K562 (cell line): ENCODE measurements around the gene INPP5K. TPM values are rescaled to one million over a fixed set of nuclear protein-coding genes. Genes with fewer than 3 reads are reported as not detected.

Experiments
- ATAC-seq: fragments of 200-7000 bp; cut with Tn5 transposase; 3 replicates; pipeline ENCODE4 v1.9.1; 2020; ENCODE audit warnings: moderate library complexity
- BruUV-seq: library from RNA; stranded (reverse); fragments of 400-500 nt; replicated peaks from 2 replicates; lab custom pipeline; 2021; lab: Mats Ljungman, UMichigan
- CTCF ChIA-PET: fragments of 300-600 bp; formaldehyde crosslinking; extraction: SDS; loops from one replicate; lab custom pipeline; 2021; ENCODE audit warnings: low intra/inter-chr PET ratio; lab: Yijun Ruan, JAX
- POLR2A ChIA-PET: fragments of 300-600, 350-650 bp; sonication (Branson Sonifier 250); formaldehyde crosslinking; extraction: SDS; loops from one replicate; lab custom pipeline; 2021; ENCODE audit warnings: antibody characterized with exemption, inconsistent platforms; lab: Yijun Ruan, JAX
- DNase-seq, 4 experiments: peaks; one replicate each; pipeline versions ENCODE4 v3.0.0 to v3.0.0-alpha.2; 2011 to 2018; ENCODE audit warnings: low spot score in 3 of 4, mixed read lengths in 3 of 4; ENCODE audit errors: extremely low read depth in 1 of 4
- FAIRE-seq: peaks from 2 replicates; lab custom pipeline; 2011; peaks lifted over from hg19 to GRCh38; lab: Jason Lieb, UNC
- H2AFZ ChIP-seq: 2 replicates; pipeline ENCODE4 v1.6.0; 2011; ENCODE audit warnings: low read depth, low read length, control low read depth, inconsistent platforms
- H3K27ac ChIP-seq: fragments of 200-600 bp; 3 replicates; pipeline ENCODE4 v1.8.0; 2011; ENCODE audit warnings: low read depth, mild to moderate bottlenecking, control low read depth, inconsistent platforms, low read length, moderate library complexity, mixed read lengths; ENCODE audit errors: extremely low read depth
- H3K27me3 ChIP-seq, 2 experiments: fragments of 300-600 bp in 1 of 2; 2 replicates in 1 of 2; 3 replicates in 1 of 2; pipeline versions ENCODE4 v1.6.0 to v1.8.0; 2011; ENCODE audit warnings: inconsistent platforms in 2 of 2, low read length in 2 of 2, mild to moderate bottlenecking in 1 of 2, mixed read lengths in 1 of 2, moderate library complexity in 1 of 2; ENCODE audit not compliant: control insufficient read depth in 2 of 2, insufficient read depth in 2 of 2
- H3K36me3 ChIP-seq: fragments of 300-600 bp; 3 replicates; pipeline ENCODE4 v1.8.0; 2011; ENCODE audit warnings: mild to moderate bottlenecking, low read length, inconsistent platforms; ENCODE audit not compliant: control insufficient read depth, insufficient read depth
- H3K4me1 ChIP-seq, 2 experiments: fragments of 200-600 bp in 1 of 2; replicated peaks in 1 of 2; 2 replicates in 1 of 2; 3 replicates in 1 of 2; pipeline versions ENCODE4 v1.5.1 to v1.8.0; 2011; ENCODE audit warnings: inconsistent platforms in 2 of 2, low read length in 2 of 2, mild to moderate bottlenecking in 1 of 2, mixed read lengths in 1 of 2, moderate library complexity in 1 of 2; ENCODE audit not compliant: control insufficient read depth in 2 of 2, insufficient read depth in 2 of 2
- H3K4me2 ChIP-seq: 2 replicates; pipeline ENCODE4 v1.6.1; 2011; ENCODE audit warnings: low read length, control low read depth, inconsistent platforms, mixed read lengths; ENCODE audit not compliant: insufficient read depth
- H3K4me3 ChIP-seq: fragments of 200-600 bp; sonication (generic), shearing (Covaris generic); 2 replicates; pipeline ENCODE4 v1.5.1; 2016; ENCODE audit warnings: control low read depth, inconsistent platforms
- H3K79me2 ChIP-seq: fragments of 200-600 bp; 3 replicates; pipeline ENCODE4 v1.8.0; 2011; ENCODE audit warnings: low read length, inconsistent platforms; ENCODE audit not compliant: control insufficient read depth, insufficient read depth
- H3K9ac ChIP-seq, 2 experiments: 2 replicates each; pipeline versions ENCODE4 v1.6.0 to v1.6.1; 2011; ENCODE audit warnings: low read depth in 2 of 2, low read length in 2 of 2, control low read depth in 1 of 2, inconsistent platforms in 1 of 2, mild to moderate bottlenecking in 1 of 2, mixed read lengths in 1 of 2; ENCODE audit not compliant: insufficient read depth in 1 of 2
- H3K9me1 ChIP-seq: one replicate; pipeline ENCODE4 v1.6.0; 2011; ENCODE audit warnings: inconsistent platforms, mild to moderate bottlenecking, low read length, moderate library complexity; ENCODE audit not compliant: control insufficient read depth, insufficient read depth
- H3K9me3 ChIP-seq: replicated peaks from 2 replicates; pipeline ENCODE4 v1.5.1; 2011; ENCODE audit warnings: low read depth, low read length, inconsistent platforms; ENCODE audit not compliant: control insufficient read depth, insufficient read depth
- H4K20me1 ChIP-seq: replicated peaks from 2 replicates; pipeline ENCODE4 v1.6.1; 2011; ENCODE audit warnings: low read length, inconsistent platforms, mixed read lengths; ENCODE audit not compliant: control insufficient read depth, insufficient read depth
- BRD9 ChIP-seq: fragments of 450-650 bp; IDR thresholded peaks from 2 replicates; pipeline ENCODE4 v1.6.1; 2018; ENCODE audit warnings: low read depth; ENCODE audit not compliant: partially characterized antibody
- DPF2 ChIP-seq: fragments of 450-650 bp; IDR thresholded peaks from 2 replicates; pipeline ENCODE4 v1.6.1; 2016
- HMGN3 ChIP-seq: IDR thresholded peaks from 2 replicates; pipeline ENCODE4 v1.6.1; 2011; ENCODE audit warnings: borderline replicate concordance, low read depth, mild to moderate bottlenecking, mixed read lengths, low read length; ENCODE audit not compliant: insufficient read length; ENCODE audit errors: extremely low read depth
- JUND ChIP-seq, 2 experiments: IDR thresholded peaks; 2 replicates in 1 of 2; 3 replicates in 1 of 2; pipeline ENCODE4 v1.6.1; 2011; ENCODE audit warnings: borderline replicate concordance in 2 of 2, low read depth in 2 of 2, low read length in 2 of 2, improper control_type of control experiment in 1 of 2, missing biosample characterization in 1 of 2, missing genetic modification characterization in 1 of 2, missing genetic modification reagents in 1 of 2
- OTX1 ChIP-seq: fragments of 450-650 bp; formaldehyde crosslinking; IDR thresholded peaks from 2 replicates; pipeline ENCODE4 v1.4.0; 2022; ENCODE audit warnings: mild to moderate bottlenecking
- SIRT6 ChIP-seq: IDR thresholded peaks from one replicate; pipeline ENCODE4 v1.6.1; 2012; ENCODE audit warnings: low read depth, mild to moderate bottlenecking, control low read depth, inconsistent platforms, low read length, moderate library complexity
- SMARCB1 ChIP-seq: IDR thresholded peaks from 2 replicates; pipeline ENCODE4 v1.6.1; 2011; ENCODE audit warnings: improper control_type of control experiment, low read depth; ENCODE audit not compliant: insufficient read length
- ZBED1 ChIP-seq: IDR thresholded peaks from 2 replicates; pipeline ENCODE4 v1.6.1; 2014
- ZBTB8A ChIP-seq: fragments of 450-650 bp; IDR thresholded peaks from 2 replicates; pipeline ENCODE4 v1.6.1; 2018; ENCODE audit warnings: mild to moderate bottlenecking, moderate library complexity; ENCODE audit not compliant: partially characterized antibody
- ZNF41 ChIP-seq: fragments of 250-450 bp; sonication (Bioruptor Pico); conservative IDR thresholded peaks from 2 replicates; pipeline ENCODE4 v1.4.0; 2020; ENCODE audit warnings: mild to moderate bottlenecking
- ZNF764 ChIP-seq: fragments of 250-450 bp; sonication (Bioruptor Pico); IDR thresholded peaks from 2 replicates; pipeline ENCODE4 v1.4.0; 2020; ENCODE audit warnings: low read depth, mild to moderate bottlenecking, moderate library complexity
- WGBS: fragments of 100-300 bp; shearing (Covaris generic); methylation state at CpG from one replicate; pipeline ENCODE4 v1.1.6; 2016; ENCODE audit warnings: low coverage, mixed read lengths; ENCODE audit not compliant: insufficient coverage; ENCODE audit errors: missing lambda C conversion rate; 5-methylcytosine and 5-hydroxymethylcytosine counted together
- in situ Hi-C: fragments of 300-500 bp; cut with MboI; formaldehyde crosslinking; loops from 4 replicates; pipeline ENCODE4 v1.15.0; 2018; ENCODE audit warnings: inconsistent platforms, mixed read lengths
- intact Hi-C: fragments of 100-400 bp; cut with micrococcal nuclease; formaldehyde crosslinking; loops from 2 replicates; pipeline ENCODE4 v1.14.2; 2022
- polyA plus RNA-seq, 8 experiments: library from polyadenylated mRNA; depleted of rRNA in 4 of 8; stranded (reverse) in 5 of 8; unstranded in 3 of 8; fragments of >200 nt; fragmentation: Nextera tagmentation in 2 of 8; fragmentation: Illumina TruSeq in 1 of 8; extraction: Ambion mirVana in 2 of 8; extraction: Trizol in 1 of 8; gene quantifications; 2 replicates each; pipeline versions ENCODE4 v1.2.1 to v1.2.3, GENCODE V29; 2011 to 2014; ENCODE audit warnings: inconsistent platforms in 1 of 8, missing spikeins in 1 of 8
- total RNA-seq, 7 experiments: library from RNA; depleted of rRNA in 6 of 7; stranded (reverse); fragments of >200 nt in 6 of 7; fragmentation: Illumina TruSeq in 2 of 7; extraction: Trizol in 2 of 7; gene quantifications; 2 replicates each; pipeline versions ENCODE4 v1.2.1 to v1.2.3, GENCODE V29; 2011 to 2021; ENCODE audit warnings: low replicate concordance in 1 of 7
- TF ChIP-seq, protein P1 (sequence below): fragments of 250-450 bp; sonication (Bioruptor Pico); IDR thresholded peaks from 2 replicates; pipeline ENCODE4 v1.4.0; 2020
- TF ChIP-seq, protein P2 (sequence below): sonication (generic); formaldehyde crosslinking; IDR thresholded peaks from 2 replicates; pipeline ENCODE4 v1.8.0; 2022; ENCODE audit warnings: mild to moderate bottlenecking, missing genetic modification reagents

INPP5K gene
- total and polyA plus RNA-seq, 9 of the 15 experiments (the other 6 are each of a cell fraction or from before 2014, with no cell fraction given): 0.63 to 15.1 (median 10.1) TPM

DNA sequence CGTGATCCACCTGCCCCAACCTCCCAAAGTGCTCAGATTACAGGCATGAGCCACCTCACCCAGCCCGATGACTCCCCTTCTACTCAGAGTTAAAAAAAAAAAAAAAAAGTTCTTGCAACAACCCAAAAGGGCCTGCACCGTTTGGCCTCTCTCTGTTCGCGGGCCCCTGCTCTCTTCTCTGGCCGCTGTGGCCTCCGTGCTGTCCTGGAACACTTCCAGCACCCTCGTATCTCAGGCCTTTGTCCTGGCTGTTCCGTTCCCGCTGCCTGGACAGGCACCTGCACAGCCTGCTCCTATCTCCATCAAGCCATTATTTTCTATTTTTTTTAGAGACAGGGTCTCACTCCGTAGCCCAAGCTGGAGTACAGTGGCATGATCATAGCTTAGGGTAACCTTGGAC is 34.7 kb downstream of the INPP5K start:
- DNase-seq (no peak), ATAC-seq (no peak), FAIRE-seq (no peak)
- no peak overlapping the region for H3K4me3 ChIP-seq
- H3K9me3 ChIP-seq: no peaks in the 10 kb centered on the region
- ChIA-PET POLR2A (interaction anchor here (1.1 kb wide), 1 partner anchor 9 kb away, joined by 3 read pairs; no protein-coding TSS in a partner anchor), CTCF (no interaction called here)
- H2AFZ ChIP-seq: no peak overlapping the region
- peaks cover 6 to 35% of the 10 kb centered on the region in 2 experiments; a peak in 4 of 5 replicates for H3K4me1 ChIP-seq
- no peaks in the 10 kb centered on the region for H4K20me1 ChIP-seq
- no peak overlapping the region for H3K4me2 ChIP-seq
- WGBS: 58% methylated on average over 4 of the region's 11 CpGs
- peaks cover 9% of the 10 kb centered on the region for H3K79me2 ChIP-seq
- no peaks in the 10 kb centered on the region for H3K9me1 ChIP-seq
- no peak overlapping the region for H3K27ac ChIP-seq
- peaks cover 26% of the 10 kb centered on the region; the same call in 1 of the 3 replicates for H3K36me3 ChIP-seq
- in situ Hi-C loops: no loop called here
- no peaks in the 10 kb centered on the region for H3K27me3 ChIP-seq
- intact Hi-C loops: no loop called here
- H3K9ac ChIP-seq: no peak overlapping the region
- BruUV-seq: no TSS peak
- TF ChIP-seq, protein P1, sequence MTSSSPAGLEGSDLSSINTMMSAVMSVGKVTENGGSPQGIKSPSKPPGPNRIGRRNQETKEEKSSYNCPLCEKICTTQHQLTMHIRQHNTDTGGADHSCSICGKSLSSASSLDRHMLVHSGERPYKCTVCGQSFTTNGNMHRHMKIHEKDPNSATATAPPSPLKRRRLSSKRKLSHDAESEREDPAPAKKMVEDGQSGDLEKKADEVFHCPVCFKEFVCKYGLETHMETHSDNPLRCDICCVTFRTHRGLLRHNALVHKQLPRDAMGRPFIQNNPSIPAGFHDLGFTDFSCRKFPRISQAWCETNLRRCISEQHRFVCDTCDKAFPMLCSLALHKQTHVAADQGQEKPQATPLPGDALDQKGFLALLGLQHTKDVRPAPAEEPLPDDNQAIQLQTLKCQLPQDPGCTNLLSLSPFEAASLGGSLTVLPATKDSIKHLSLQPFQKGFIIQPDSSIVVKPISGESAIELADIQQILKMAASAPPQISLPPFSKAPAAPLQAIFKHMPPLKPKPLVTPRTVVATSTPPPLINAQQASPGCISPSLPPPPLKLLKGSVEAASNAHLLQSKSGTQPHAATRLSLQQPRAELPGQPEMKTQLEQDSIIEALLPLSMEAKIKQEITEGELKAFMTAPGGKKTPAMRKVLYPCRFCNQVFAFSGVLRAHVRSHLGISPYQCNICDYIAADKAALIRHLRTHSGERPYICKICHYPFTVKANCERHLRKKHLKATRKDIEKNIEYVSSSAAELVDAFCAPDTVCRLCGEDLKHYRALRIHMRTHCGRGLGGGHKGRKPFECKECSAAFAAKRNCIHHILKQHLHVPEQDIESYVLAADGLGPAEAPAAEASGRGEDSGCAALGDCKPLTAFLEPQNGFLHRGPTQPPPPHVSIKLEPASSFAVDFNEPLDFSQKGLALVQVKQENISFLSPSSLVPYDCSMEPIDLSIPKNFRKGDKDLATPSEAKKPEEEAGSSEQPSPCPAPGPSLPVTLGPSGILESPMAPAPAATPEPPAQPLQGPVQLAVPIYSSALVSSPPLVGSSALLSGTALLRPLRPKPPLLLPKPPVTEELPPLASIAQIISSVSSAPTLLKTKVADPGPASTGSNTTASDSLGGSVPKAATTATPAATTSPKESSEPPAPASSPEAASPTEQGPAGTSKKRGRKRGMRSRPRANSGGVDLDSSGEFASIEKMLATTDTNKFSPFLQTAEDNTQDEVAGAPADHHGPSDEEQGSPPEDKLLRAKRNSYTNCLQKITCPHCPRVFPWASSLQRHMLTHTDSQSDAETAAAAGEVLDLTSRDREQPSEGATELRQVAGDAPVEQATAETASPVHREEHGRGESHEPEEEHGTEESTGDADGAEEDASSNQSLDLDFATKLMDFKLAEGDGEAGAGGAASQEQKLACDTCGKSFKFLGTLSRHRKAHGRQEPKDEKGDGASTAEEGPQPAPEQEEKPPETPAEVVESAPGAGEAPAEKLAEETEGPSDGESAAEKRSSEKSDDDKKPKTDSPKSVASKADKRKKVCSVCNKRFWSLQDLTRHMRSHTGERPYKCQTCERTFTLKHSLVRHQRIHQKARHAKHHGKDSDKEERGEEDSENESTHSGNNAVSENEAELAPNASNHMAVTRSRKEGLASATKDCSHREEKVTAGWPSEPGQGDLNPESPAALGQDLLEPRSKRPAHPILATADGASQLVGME: no peak
- TF ChIP-seq DPF2 (no peak), SMARCB1 (no peak), HMGN3 (no peak), BRD9 (no peak), ZBTB8A (no peak), ZNF764 (CRISPR knock-in tag) (no peak), SIRT6 (no peak), ZNF41 (CRISPR knock-in tag) (no peak), ZBED1 (no peak), JUND (IDR thresholded peaks at IDR 0.05; ENCODE audit: borderline replicate concordance, low read depth, low read length) (no peak), JUND (tag; IDR thresholded peaks at IDR 0.05; ENCODE audit: borderline replicate concordance, low read depth, low read length) (no peak), OTX1 (no peak)
- TF ChIP-seq, protein P2, sequence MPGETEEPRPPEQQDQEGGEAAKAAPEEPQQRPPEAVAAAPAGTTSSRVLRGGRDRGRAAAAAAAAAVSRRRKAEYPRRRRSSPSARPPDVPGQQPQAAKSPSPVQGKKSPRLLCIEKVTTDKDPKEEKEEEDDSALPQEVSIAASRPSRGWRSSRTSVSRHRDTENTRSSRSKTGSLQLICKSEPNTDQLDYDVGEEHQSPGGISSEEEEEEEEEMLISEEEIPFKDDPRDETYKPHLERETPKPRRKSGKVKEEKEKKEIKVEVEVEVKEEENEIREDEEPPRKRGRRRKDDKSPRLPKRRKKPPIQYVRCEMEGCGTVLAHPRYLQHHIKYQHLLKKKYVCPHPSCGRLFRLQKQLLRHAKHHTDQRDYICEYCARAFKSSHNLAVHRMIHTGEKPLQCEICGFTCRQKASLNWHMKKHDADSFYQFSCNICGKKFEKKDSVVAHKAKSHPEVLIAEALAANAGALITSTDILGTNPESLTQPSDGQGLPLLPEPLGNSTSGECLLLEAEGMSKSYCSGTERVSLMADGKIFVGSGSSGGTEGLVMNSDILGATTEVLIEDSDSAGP: no peak
